HCT116 (cell line): Measurements from ENCODE around the gene NUP210. TPM values are rescaled to one million over a fixed set of nuclear protein-coding genes. Genes with fewer than 3 reads are reported as not detected.

Experiments
- ATAC-seq: fragments of 200-7000 bp; cut with Tn5 transposase; 2 replicates; pipeline ENCODE4 v1.9.1; 2020; ENCODE audit warnings: mild to moderate bottlenecking, moderate library complexity
- BruUV-seq: library from RNA; stranded (reverse); fragments of 400-500 nt; replicated peaks from 2 replicates; lab custom pipeline; 2021; lab: Mats Ljungman, UMichigan
- CTCF ChIA-PET: fragments of 300-600 bp; sonication (Branson Sonifier 250); formaldehyde crosslinking; loops from one replicate; lab custom pipeline; 2021; ENCODE audit warnings: antibody characterized with exemption; lab: Charles Lee
- POLR2A ChIA-PET: fragments of 300-600, 350-600 bp; sonication (Branson Sonifier 250); formaldehyde crosslinking; loops from one replicate; lab custom pipeline; 2021; ENCODE audit warnings: antibody characterized with exemption; lab: Charles Lee
- RAD21 ChIA-PET, 2 experiments: fragments of 300-600 bp; sonication (Branson Sonifier 250); formaldehyde crosslinking; loops; one replicate each; lab custom pipeline; 2023; ENCODE audit warnings: low total read pairs in 2 of 2; ENCODE audit not compliant: uncharacterized antibody in 2 of 2, unreplicated experiment in 2 of 2, low non-redundant PET in 1 of 2; lab: Charles Lee
- DNase-seq: peaks from one replicate; pipeline ENCODE4 v3.0.0-alpha.2; 2010; ENCODE audit warnings: low read depth, low spot score
- H2AFZ ChIP-seq: fragments of 200-600 bp; shearing (Covaris generic), sonication (generic); 2 replicates; pipeline ENCODE4 v1.6.1; 2017; ENCODE audit warnings: low read depth, mixed run types, mixed read lengths, antibody characterized with exemption, low read length; ENCODE audit not compliant: poor library complexity, severe bottlenecking
- H3K27ac ChIP-seq: 2 replicates; pipeline ENCODE4 v1.5.1; 2012; ENCODE audit warnings: low read depth, low read length
- H3K27me3 ChIP-seq: fragments of 200-600 bp; sonication (generic); 2 replicates; pipeline ENCODE4 v1.6.1; 2016; ENCODE audit warnings: mixed run types, low read length, mixed read lengths; ENCODE audit not compliant: insufficient read depth
- H3K36me3 ChIP-seq, 2 experiments: fragments of 200-500 bp in 1 of 2; fragments of 200-600 bp in 1 of 2; sonication (Bioruptor generic) in 1 of 2; sonication (generic) in 1 of 2; 2 replicates each; pipeline versions ENCODE4 v1.5.1 to v1.6.1; 2014 to 2016; ENCODE audit warnings: low read length in 2 of 2, inconsistent platforms in 1 of 2, mixed read lengths in 1 of 2, mixed run types in 1 of 2; ENCODE audit not compliant: insufficient read depth in 2 of 2, control insufficient read depth in 1 of 2
- H3K4me1 ChIP-seq, 2 experiments: fragments of 200-600 bp in 1 of 2; sonication (generic) in 1 of 2; 2 replicates each; pipeline versions ENCODE4 v1.5.1 to v1.6.1; 2012 to 2017; ENCODE audit warnings: low read length in 2 of 2, inconsistent platforms in 1 of 2, mild to moderate bottlenecking in 1 of 2, mixed read lengths in 1 of 2, mixed run types in 1 of 2, moderate library complexity in 1 of 2; ENCODE audit not compliant: insufficient read depth in 2 of 2, control insufficient read depth in 1 of 2
- H3K4me2 ChIP-seq: fragments of 200-600 bp; sonication (generic); 2 replicates; pipeline ENCODE4 v1.6.1; 2017; ENCODE audit warnings: mixed run types, low read length, mixed read lengths
- H3K4me3 ChIP-seq, 2 experiments: fragments of 200-600 bp in 1 of 2; sonication (generic) in 1 of 2; replicated peaks in 1 of 2; 2 replicates each; pipeline ENCODE4 v1.5.1; 2011 to 2016; ENCODE audit warnings: low read length in 2 of 2, control low read depth in 1 of 2, low read depth in 1 of 2, mild to moderate bottlenecking in 1 of 2, mixed read lengths in 1 of 2, mixed run types in 1 of 2
- H3K79me2 ChIP-seq: fragments of 200-600 bp; sonication (generic); 2 replicates; pipeline ENCODE4 v1.6.1; 2017; ENCODE audit warnings: mild to moderate bottlenecking, mixed run types, low read length, moderate library complexity, mixed read lengths; ENCODE audit not compliant: insufficient read depth
- H3K9ac ChIP-seq: fragments of 200-600 bp; sonication (generic); 2 replicates; pipeline ENCODE4 v1.6.1; 2016; ENCODE audit warnings: low read length, mixed read lengths
- H3K9me2 ChIP-seq: fragments of 200-600 bp; sonication (generic), shearing (Covaris generic); 2 replicates; pipeline ENCODE4 v1.6.1; 2017; ENCODE audit warnings: mixed run types, mild to moderate bottlenecking, moderate library complexity; ENCODE audit not compliant: insufficient read depth
- H3K9me3 ChIP-seq, 2 experiments: fragments of 200-500 bp in 1 of 2; fragments of 200-600 bp in 1 of 2; sonication (Bioruptor generic) in 1 of 2; sonication (generic) in 1 of 2; 2 replicates each; pipeline ENCODE4 v1.6.1; 2014 to 2017; ENCODE audit warnings: low read length in 2 of 2, mixed read lengths in 2 of 2, inconsistent platforms in 1 of 2, low read depth in 1 of 2, mild to moderate bottlenecking in 1 of 2, mixed run types in 1 of 2, moderate library complexity in 1 of 2; ENCODE audit not compliant: control insufficient read depth in 1 of 2, insufficient read depth in 1 of 2
- H4K20me1 ChIP-seq: fragments of 200-600 bp; sonication (generic), shearing (Covaris generic); 2 replicates; pipeline ENCODE4 v1.6.1; 2017; ENCODE audit warnings: mixed run types, mild to moderate bottlenecking, moderate library complexity; ENCODE audit not compliant: insufficient read depth
- CBX3 ChIP-seq: IDR thresholded peaks from 2 replicates; pipeline ENCODE4 v1.6.1; 2012; ENCODE audit warnings: low read depth
- CEBPB ChIP-seq: IDR thresholded peaks from 2 replicates; pipeline ENCODE4 v1.6.1; 2012; ENCODE audit warnings: low read depth
- CTCF ChIP-seq, 3 experiments: fragments of 200-600 bp in 1 of 3; sonication (generic) in 1 of 3; IDR thresholded peaks in 2 of 3; conservative IDR thresholded peaks in 1 of 3; 2 replicates each; pipeline ENCODE4 v1.5.1; 2012 to 2017; ENCODE audit warnings: low read depth in 2 of 3, low read length in 2 of 3, antibody characterized with exemption in 1 of 3, borderline replicate concordance in 1 of 3, control low read depth in 1 of 3, mild to moderate bottlenecking in 1 of 3, mixed read lengths in 1 of 3, mixed run types in 1 of 3, moderate library complexity in 1 of 3; ENCODE audit not compliant: insufficient read depth in 1 of 3
- EGR1 ChIP-seq: IDR thresholded peaks from 2 replicates; pipeline ENCODE4 v1.6.1; 2012; ENCODE audit warnings: low read depth
- POLR2AphosphoS5 ChIP-seq: IDR thresholded peaks from 2 replicates; pipeline ENCODE4 v1.6.1; 2011; ENCODE audit warnings: mild to moderate bottlenecking, low read depth, low read length, moderate library complexity
- SRF ChIP-seq: IDR thresholded peaks from 2 replicates; pipeline ENCODE4 v1.6.1; 2012; ENCODE audit warnings: low read depth
- YY1 ChIP-seq: IDR thresholded peaks from 2 replicates; pipeline ENCODE4 v1.6.1; 2011; ENCODE audit warnings: low read length, low read depth, moderate library complexity, mild to moderate bottlenecking; ENCODE audit not compliant: insufficient replicate concordance; ENCODE audit errors: extremely low read depth
- ZFX ChIP-seq: fragments of 450-650 bp; IDR thresholded peaks from 2 replicates; pipeline ENCODE4 v1.6.1; 2017
- intact Hi-C: fragments of 100-400 bp; cut with micrococcal nuclease; formaldehyde crosslinking; loops from 2 replicates; pipeline ENCODE4 v1.10.0; 2022
- total RNA-seq: library from RNA; stranded (reverse); gene quantifications from one replicate; pipeline ENCODE4 v1.2.1, GENCODE V29; 2021; ENCODE audit not compliant: unreplicated experiment

The NUP210 gene
- total RNA-seq, 1 experiment from 2014 or later: 74.9 TPM

GRCh38 chr3:13325892-13326443 is 94.2 kb downstream of the NUP210 start:
- RAD21 ChIA-PET: no interaction called here
- Histone ChIP-seq H3K36me3 (peaks cover 17 to 30% of the 10 kb centered on the region in 2 experiments; a peak in 3 of 4 replicates), H4K20me1 (no peaks in the 10 kb centered on the region), H3K79me2 (no peaks in the 10 kb centered on the region), H3K27ac (no peak overlapping the region), H3K4me1 (no peaks in the 10 kb centered on the region), H3K27me3 (no peaks in the 10 kb centered on the region), H2AFZ (no peak overlapping the region), H3K4me3 (no peak overlapping the region), H3K9me3 (no peaks in the 10 kb centered on the region), H3K4me2 (no peak overlapping the region), H3K9ac (no peak overlapping the region), H3K9me2 (no peaks in the 10 kb centered on the region)
- POLR2A ChIA-PET: no interaction called here
- intact Hi-C loops: no loop called here
- ATAC-seq (no peak), DNase-seq (no peak)
- no TSS peak for BruUV-seq
- no peak for TF ChIP-seq EGR1
- TF ChIP-seq SRF: no peak
- no peak for TF ChIP-seq POLR2AphosphoS5
- TF ChIP-seq CEBPB: no peak
- no peak for TF ChIP-seq YY1
- no peak for TF ChIP-seq CBX3
- TF ChIP-seq CTCF (IDR thresholded peaks at IDR 0.05 in 2 of 3, conservative IDR thresholded peaks at IDR 0.05 in 1 of 3; ENCODE audit: borderline replicate concordance in 1 of 3, insufficient read depth in 1 of 3, low read depth in 2 of 3, low read length in 2 of 3): no peak
- TF ChIP-seq ZFX: no peak
- CTCF ChIA-PET: no interaction called here
